ENCODE results near the gene PRSS36. TPM values are rescaled to one million over a fixed set of nuclear protein-coding genes. Genes with fewer than 3 reads are reported as not detected.
"Not testable (repeated sequence)": the region's sequence is repeated elsewhere in the genome, so short reads cannot be mapped to it uniquely, and the experiment has no call there.

The PRSS36 gene
- total RNA-seq = 1.3 TPM in 2 replicates

- intact Hi-C loops (cut with micrococcal nuclease) = no loop called here
These were observed at the start of gene PRSS36 for GRCh38 chr16:31149894-31150890. Gene PRSS36, minus strand, starts transcription at chr16:31150066. Its CDS starts 31 bp downstream, at chr16:31150035.

- intact Hi-C loops (cut with micrococcal nuclease) = loop anchor here (2.0 to 5.0 kb wide), 4 partner anchors 158 to 668 kb away; partner anchors contain the start of genes ITGAX and ZNF843
These were observed 49.7 kb upstream of the PRSS36 start for GRCh38 chr16:31199430-31200041.

GRCh38 chr16:31198207-31198882 is 48.5 kb upstream of the PRSS36 start:
- intact Hi-C loops (cut with micrococcal nuclease) = no loop called here

GRCh38 chr16:31196324-31197088 is 46.6 kb upstream of the PRSS36 start:
- intact Hi-C loops (cut with micrococcal nuclease) = no loop called here

GRCh38 chr16:31195861-31196260 is 46.0 kb upstream of the PRSS36 start:
- intact Hi-C loops (cut with micrococcal nuclease) = not testable (repeated sequence)

- intact Hi-C loops (cut with micrococcal nuclease) = no loop called here
These were observed 45.0 kb upstream of the PRSS36 start for GRCh38 chr16:31194898-31195297.

GRCh38 chr16:31193874-31194273 is 44.0 kb upstream of the PRSS36 start:
- intact Hi-C loops (cut with micrococcal nuclease) = no loop called here

GRCh38 chr16:31192856-31193642 is 43.2 kb upstream of the PRSS36 start:
- intact Hi-C loops (cut with micrococcal nuclease) = no loop called here

- intact Hi-C loops (cut with micrococcal nuclease) = no loop called here
These were observed 42.0 kb upstream of the PRSS36 start for GRCh38 chr16:31191697-31192428.

- intact Hi-C loops (cut with micrococcal nuclease) = no loop called here
These were observed 41.1 kb upstream of the PRSS36 start for GRCh38 chr16:31190818-31191444.

GRCh38 chr16:31190061-31190460 is 40.2 kb upstream of the PRSS36 start:
- intact Hi-C loops (cut with micrococcal nuclease) = no loop called here

- intact Hi-C loops (cut with micrococcal nuclease) = no loop called here
These were observed 39.5 kb upstream of the PRSS36 start for GRCh38 chr16:31189412-31189778.

- intact Hi-C loops (cut with micrococcal nuclease) = no loop called here
These were observed 38.9 kb upstream of the PRSS36 start for GRCh38 chr16:31188450-31189411.

GRCh38 chr16:31187808-31188189 is 37.9 kb upstream of the PRSS36 start:
- intact Hi-C loops (cut with micrococcal nuclease) = no loop called here

GRCh38 chr16:31186930-31187807 is 37.3 kb upstream of the PRSS36 start:
- intact Hi-C loops (cut with micrococcal nuclease) = no loop called here

- intact Hi-C loops (cut with micrococcal nuclease) = no loop called here
These were observed 36.3 kb upstream of the PRSS36 start for GRCh38 chr16:31186176-31186575.

GRCh38 chr16:31185339-31185738 is 35.5 kb upstream of the PRSS36 start:
- intact Hi-C loops (cut with micrococcal nuclease) = no loop called here

Measured in T-helper 2 cell treated with Interferon-gamma antibody and Interleukin-4, amounts not matched to agents 100 ng/mL and 5 ng/mL, for 36 hours (primary cell).